ENCODE data around the gene ELL2.
A peak's percentile ranks its signal among the peaks of the same experiment; 100 is the strongest.

Gene ELL2

DNA sequence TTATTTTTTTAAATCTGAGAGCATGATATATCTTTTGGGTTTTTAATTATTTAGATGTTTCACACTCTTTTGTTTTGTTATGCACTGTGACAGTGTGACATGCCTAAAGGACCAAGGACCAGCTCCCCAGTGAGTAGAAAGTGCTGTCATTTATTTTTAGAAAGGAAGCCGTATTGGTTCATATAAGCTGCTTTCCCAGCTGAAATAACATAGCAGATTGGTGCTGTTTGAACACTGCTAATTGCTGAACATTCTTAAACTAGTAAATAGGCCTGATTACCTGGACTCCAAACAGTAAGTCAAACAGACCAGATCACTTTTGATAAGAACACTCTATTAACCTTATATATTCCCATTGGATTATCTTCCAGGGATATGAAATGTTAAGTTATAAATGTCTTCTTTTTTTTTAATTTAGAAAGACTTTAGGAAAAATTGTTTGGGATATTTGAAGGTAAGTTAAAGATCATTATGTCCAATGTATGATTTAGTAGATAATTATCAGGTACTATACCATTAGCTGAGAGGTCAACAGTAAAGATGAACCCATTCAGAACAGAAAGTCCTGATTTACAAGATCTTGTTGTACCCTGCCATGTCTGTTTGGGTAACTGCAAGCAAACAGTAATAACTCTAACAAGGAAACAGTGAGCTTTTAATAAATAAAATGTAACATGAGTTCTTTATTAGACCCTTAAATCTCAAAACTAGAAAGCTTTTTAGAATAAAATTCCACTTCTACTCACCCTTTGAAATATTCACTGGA, 27.8 kb upstream of the ELL2 start:
- FAIRE-seq (peak; percentile 61), DNase-seq (ENCODE audit: insufficient read length, low spot score) (no peak)
- TF ChIP-seq, protein P1, sequence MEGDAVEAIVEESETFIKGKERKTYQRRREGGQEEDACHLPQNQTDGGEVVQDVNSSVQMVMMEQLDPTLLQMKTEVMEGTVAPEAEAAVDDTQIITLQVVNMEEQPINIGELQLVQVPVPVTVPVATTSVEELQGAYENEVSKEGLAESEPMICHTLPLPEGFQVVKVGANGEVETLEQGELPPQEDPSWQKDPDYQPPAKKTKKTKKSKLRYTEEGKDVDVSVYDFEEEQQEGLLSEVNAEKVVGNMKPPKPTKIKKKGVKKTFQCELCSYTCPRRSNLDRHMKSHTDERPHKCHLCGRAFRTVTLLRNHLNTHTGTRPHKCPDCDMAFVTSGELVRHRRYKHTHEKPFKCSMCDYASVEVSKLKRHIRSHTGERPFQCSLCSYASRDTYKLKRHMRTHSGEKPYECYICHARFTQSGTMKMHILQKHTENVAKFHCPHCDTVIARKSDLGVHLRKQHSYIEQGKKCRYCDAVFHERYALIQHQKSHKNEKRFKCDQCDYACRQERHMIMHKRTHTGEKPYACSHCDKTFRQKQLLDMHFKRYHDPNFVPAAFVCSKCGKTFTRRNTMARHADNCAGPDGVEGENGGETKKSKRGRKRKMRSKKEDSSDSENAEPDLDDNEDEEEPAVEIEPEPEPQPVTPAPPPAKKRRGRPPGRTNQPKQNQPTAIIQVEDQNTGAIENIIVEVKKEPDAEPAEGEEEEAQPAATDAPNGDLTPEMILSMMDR (IDR thresholded peaks at IDR 0.05; ENCODE audit: insufficient read depth, missing control alignments), result no peak

DNA sequence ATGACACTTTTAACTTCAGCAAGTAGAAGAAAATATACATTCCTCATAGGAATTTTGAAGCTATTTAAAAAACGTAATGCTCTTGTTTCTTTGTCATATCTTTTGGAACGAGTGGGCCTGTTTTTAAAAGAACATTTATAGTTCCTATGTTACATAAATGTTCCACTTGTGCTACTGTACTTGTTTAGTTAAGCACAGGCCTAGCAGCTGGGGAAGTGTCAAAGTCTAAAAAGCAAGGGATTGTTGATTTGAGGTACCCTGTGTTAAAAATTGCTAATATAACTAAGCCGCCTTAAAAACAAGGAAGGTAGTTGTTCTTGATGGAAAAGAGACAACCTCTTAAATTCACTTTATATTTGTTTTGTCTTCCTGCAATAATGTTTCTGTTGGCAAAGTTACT, 27.2 kb upstream of the ELL2 start:
- TF ChIP-seq, protein P1 (IDR thresholded peaks at IDR 0.05; ENCODE audit: insufficient read depth, missing control alignments), result no peak
- FAIRE-seq (no peak), DNase-seq (ENCODE audit: insufficient read length, low spot score) (no peak)

DNA sequence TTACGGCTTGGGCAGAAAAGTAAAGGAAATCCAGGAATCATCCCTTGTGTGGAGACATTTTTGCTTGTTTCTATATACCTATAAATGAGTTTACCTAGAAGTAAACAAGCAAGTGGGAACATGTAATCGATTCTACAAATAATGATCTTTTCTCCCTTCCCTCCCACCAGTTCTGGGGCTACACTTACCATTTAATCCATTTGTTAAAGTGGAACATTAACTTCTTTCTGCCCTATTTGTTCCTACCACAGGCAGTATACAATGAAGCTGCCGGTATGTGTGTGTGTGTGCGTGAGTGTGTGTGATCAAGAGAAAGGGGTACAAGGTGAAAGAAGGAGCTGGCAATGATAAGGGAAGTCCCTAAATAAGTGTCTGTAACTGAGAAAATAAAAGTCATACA, 26.4 kb upstream of the ELL2 start:
- FAIRE-seq, result no peak
- DNase-seq (ENCODE audit: insufficient read length, low spot score), result no peak
- TF ChIP-seq, protein P1 (IDR thresholded peaks at IDR 0.05; ENCODE audit: insufficient read depth, missing control alignments), result no peak

DNA sequence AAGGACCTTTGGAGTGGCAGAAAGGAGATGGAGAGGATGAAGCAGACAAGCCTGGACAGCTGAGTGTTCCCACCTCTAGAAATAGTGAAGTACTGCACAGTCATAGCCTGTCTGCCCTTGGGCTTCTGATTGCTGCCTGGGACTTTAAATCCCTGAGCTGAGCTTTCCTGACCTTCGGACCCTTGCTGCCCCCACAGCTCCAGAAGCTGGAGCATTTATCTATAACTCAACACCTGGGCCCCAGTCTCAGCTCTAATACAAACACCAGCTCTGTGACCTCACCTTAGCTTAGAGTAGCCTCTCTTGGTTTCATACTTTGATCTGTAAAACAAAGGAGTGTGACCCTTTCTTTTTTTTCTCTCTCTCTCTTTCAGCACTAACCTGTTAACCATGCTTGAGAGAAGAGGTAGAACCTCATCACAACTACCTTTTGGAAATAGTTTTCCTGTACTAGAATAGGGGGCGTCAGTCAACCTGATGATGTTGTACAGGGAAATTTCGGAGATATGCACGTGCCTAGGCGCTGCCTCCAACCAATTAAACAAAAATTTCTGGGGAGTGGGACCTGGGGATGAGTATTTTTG, 25.4 kb upstream of the ELL2 start:
- no peak for FAIRE-seq
- TF ChIP-seq, protein P1 (IDR thresholded peaks at IDR 0.05; ENCODE audit: insufficient read depth, missing control alignments), result no peak

DNA sequence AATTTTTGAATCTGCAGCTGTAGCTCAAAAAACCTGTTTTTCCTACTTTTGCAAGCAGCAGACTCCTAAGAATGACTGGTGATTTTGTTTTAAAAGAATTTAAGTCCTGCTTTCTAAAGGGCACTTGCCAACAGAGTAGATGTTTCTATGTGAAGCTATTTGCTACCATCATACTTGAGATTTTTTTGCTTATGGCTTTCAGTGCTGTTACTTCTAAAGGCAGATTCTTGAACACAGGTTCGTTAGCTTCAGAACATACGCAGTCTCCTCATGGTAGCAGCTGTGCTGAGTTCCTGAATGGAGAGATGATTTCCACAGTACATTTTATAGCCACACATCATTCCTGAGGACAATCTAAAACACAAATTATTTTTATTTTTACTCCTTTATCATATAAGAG, 24.4 kb upstream of the ELL2 start:
- TF ChIP-seq, protein P1 (IDR thresholded peaks at IDR 0.05; ENCODE audit: insufficient read depth, missing control alignments), result no peak
- DNase-seq (ENCODE audit: insufficient read length, low spot score) (no peak), FAIRE-seq (no peak)

More for the DNA sequence above, 25.4 kb upstream of the ELL2 start:
- DNase-seq (ENCODE audit: insufficient read length, low spot score), result no peak

DNA sequence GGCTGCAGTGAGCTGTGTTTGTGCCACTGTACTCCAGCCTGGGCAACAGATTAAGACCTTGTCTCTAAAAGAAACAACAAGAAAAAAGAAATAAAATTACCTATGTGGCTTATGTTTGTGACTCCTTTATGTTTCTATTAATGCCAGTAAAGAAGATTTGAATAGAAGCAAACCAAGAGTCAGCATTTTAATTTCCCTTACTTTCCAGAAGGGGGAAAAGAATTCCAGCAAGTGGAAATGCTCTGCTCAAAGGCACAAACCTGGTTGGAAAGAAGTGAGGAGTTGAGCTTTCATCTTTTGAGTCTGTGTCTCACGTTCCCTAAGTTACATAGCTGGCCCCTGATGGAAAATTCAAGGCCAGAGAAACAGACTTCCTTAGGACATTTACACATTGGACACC, 23.6 kb upstream of the ELL2 start:
- DNase-seq (ENCODE audit: insufficient read length, low spot score) (no peak), FAIRE-seq (no peak)
- TF ChIP-seq, protein P1 (IDR thresholded peaks at IDR 0.05; ENCODE audit: insufficient read depth, missing control alignments), result no peak

DNA sequence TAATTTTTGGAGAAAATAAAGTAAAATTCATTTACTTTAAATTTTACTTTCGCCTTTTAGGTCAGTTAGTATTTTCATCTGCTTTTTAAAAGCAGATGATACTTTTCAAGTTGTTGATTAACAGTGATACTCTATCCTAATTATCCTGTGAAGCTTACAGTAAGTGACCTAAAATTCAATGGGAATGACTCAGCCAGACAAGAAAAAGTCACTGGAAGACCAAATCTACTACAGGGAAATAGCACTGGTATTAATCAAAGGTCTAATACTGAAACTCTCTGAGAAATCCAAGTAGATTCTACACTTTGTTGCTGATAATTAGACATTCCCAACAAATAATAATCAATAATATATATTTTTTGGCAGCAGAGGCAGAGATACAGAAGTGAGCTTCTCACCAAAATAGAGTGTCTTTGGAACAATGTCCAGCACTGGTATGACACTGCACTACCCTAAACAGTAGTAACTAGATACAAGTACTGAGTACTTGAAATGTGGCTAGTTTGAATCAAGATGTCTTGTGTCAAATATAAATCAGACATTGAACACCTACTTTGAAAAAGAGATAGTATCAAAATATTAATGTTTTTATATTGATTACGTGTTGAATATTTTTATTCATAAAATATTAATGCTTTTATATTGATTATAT, 22.8 kb upstream of the ELL2 start:
- FAIRE-seq (no peak), DNase-seq (ENCODE audit: insufficient read length, low spot score) (no peak)
- TF ChIP-seq, protein P1 (IDR thresholded peaks at IDR 0.05; ENCODE audit: insufficient read depth, missing control alignments), result no peak
